HepG2 (cell line): ENCODE measurements around the gene ANKRD62. TPM values are rescaled to one million over a fixed set of nuclear protein-coding genes. Genes with fewer than 3 reads are reported as not detected.

Source experiments
- ATAC-seq: fragments of 200-7000 bp; cut with Tn5 transposase; 3 replicates; pipeline ENCODE4 v1.9.1; 2020; ENCODE audit warnings: mild to moderate bottlenecking, moderate library complexity
- BruUV-seq: library from RNA; stranded (reverse); fragments of 400-500 nt; replicated peaks from 2 replicates; lab custom pipeline; 2021; lab: Mats Ljungman, UMichigan
- CTCF ChIA-PET: fragments of 300-600 bp; formaldehyde crosslinking; extraction: SDS; loops from one replicate; lab custom pipeline; 2021; ENCODE audit warnings: low total read pairs, inconsistent platforms, low intra/inter-chr PET ratio; lab: Yijun Ruan, JAX
- POLR2A ChIA-PET: fragments of 350-600 bp; sonication (Branson Sonifier 250); formaldehyde crosslinking; loops from one replicate; lab custom pipeline; 2020; ENCODE audit warnings: antibody characterized with exemption, inconsistent platforms; lab: Yijun Ruan, JAX
- DNase-seq: peaks from one replicate; pipeline ENCODE4 v3.0.0-alpha.2; 2015; ENCODE audit warnings: low spot score
- FAIRE-seq: peaks from 3 replicates; lab custom pipeline; 2011; peaks lifted over from hg19 to GRCh38; lab: Jason Lieb, UNC
- H2AFZ ChIP-seq: one replicate; pipeline ENCODE4 v1.6.1; 2011; ENCODE audit warnings: low read length, inconsistent platforms
- H3K27ac ChIP-seq: fragments of 300-600 bp; 3 replicates; pipeline ENCODE4 v1.8.0; 2011; ENCODE audit warnings: mixed run types, mild to moderate bottlenecking, mixed read lengths, low read length, inconsistent platforms; ENCODE audit not compliant: insufficient read depth; ENCODE audit errors: extremely low read length
- H3K27me3 ChIP-seq, 2 experiments: fragments of 200-600 bp in 1 of 2; 2 replicates in 1 of 2; 3 replicates in 1 of 2; pipeline versions ENCODE4 v1.6.0 to v1.8.0; 2011; ENCODE audit warnings: low read length in 2 of 2, mild to moderate bottlenecking in 2 of 2, moderate library complexity in 2 of 2, inconsistent platforms in 1 of 2; ENCODE audit not compliant: insufficient read depth in 2 of 2, control insufficient read depth in 1 of 2
- H3K36me3 ChIP-seq, 2 experiments: fragments of 200-600 bp in 1 of 2; replicated peaks in 1 of 2; 2 replicates in 1 of 2; 3 replicates in 1 of 2; pipeline versions ENCODE4 v1.5.1 to v1.8.0; 2011; ENCODE audit warnings: low read length in 2 of 2, inconsistent platforms in 1 of 2; ENCODE audit not compliant: insufficient read depth in 2 of 2, control insufficient read depth in 1 of 2
- H3K4me1 ChIP-seq: 2 replicates; pipeline ENCODE4 v1.5.1; 2012; ENCODE audit warnings: low read length, inconsistent platforms; ENCODE audit not compliant: insufficient read depth
- H3K4me2 ChIP-seq: 2 replicates; pipeline ENCODE4 v1.6.0; 2011; ENCODE audit warnings: low read depth, low read length, inconsistent platforms
- H3K4me3 ChIP-seq, 3 experiments: fragments of 200-600 bp in 1 of 3; sonication (generic), shearing (Covaris generic) in 1 of 3; replicated peaks in 1 of 3; 2 replicates each; pipeline ENCODE4 v1.5.1; 2011 to 2016; ENCODE audit warnings: low read length in 3 of 3, inconsistent platforms in 2 of 3, low read depth in 2 of 3, mild to moderate bottlenecking in 2 of 3, control low read depth in 1 of 3, mixed read lengths in 1 of 3; ENCODE audit not compliant: insufficient read depth in 1 of 3
- H3K79me2 ChIP-seq: one replicate; pipeline ENCODE4 v1.6.1; 2011; ENCODE audit warnings: low read length, inconsistent platforms; ENCODE audit not compliant: insufficient read depth
- H3K9ac ChIP-seq: 2 replicates; pipeline ENCODE4 v1.6.0; 2011; ENCODE audit warnings: mild to moderate bottlenecking, low read depth, low read length, inconsistent platforms; ENCODE audit not compliant: insufficient read depth
- H3K9me3 ChIP-seq: 2 replicates; pipeline ENCODE4 v1.5.1; 2012; ENCODE audit warnings: mild to moderate bottlenecking, low read length
- H4K20me1 ChIP-seq: 2 replicates; pipeline ENCODE4 v1.6.0; 2011; ENCODE audit warnings: inconsistent platforms, mild to moderate bottlenecking, low read length, moderate library complexity; ENCODE audit not compliant: insufficient read depth
- CAMTA2 ChIP-seq: sonication (generic); formaldehyde crosslinking; IDR thresholded peaks from 2 replicates; pipeline ENCODE4 v1.4.0; 2020; ENCODE audit warnings: mild to moderate bottlenecking, missing genetic modification reagents, borderline replicate concordance
- FOXO1 ChIP-seq: sonication (generic); formaldehyde crosslinking; IDR thresholded peaks from 2 replicates; pipeline ENCODE4 v1.4.0; 2020; ENCODE audit warnings: missing genetic modification reagents
- KDM4B ChIP-seq: sonication (generic); formaldehyde crosslinking; IDR thresholded peaks from 2 replicates; pipeline ENCODE4 v1.4.0; 2020; ENCODE audit warnings: missing genetic modification reagents
- RFXAP ChIP-seq: sonication (generic); formaldehyde crosslinking; IDR thresholded peaks from 2 replicates; pipeline ENCODE4 v1.4.0; 2020; ENCODE audit warnings: missing genetic modification reagents, borderline replicate concordance
- SIN3A ChIP-seq: IDR thresholded peaks from 2 replicates; pipeline ENCODE4 v1.6.1; 2011; ENCODE audit warnings: low read depth, mild to moderate bottlenecking, control low read depth, low read length, borderline replicate concordance
- ZNF510 ChIP-seq: sonication (generic); formaldehyde crosslinking; IDR thresholded peaks from 2 replicates; pipeline ENCODE4 v1.4.0; 2020; ENCODE audit warnings: low read depth, mild to moderate bottlenecking, missing genetic modification reagents
- ZNF619 ChIP-seq: sonication (generic); formaldehyde crosslinking; IDR thresholded peaks from 2 replicates; pipeline ENCODE4 v1.4.0; 2020; ENCODE audit warnings: mild to moderate bottlenecking, missing genetic modification reagents
- ZNF839 ChIP-seq: sonication (generic); formaldehyde crosslinking; IDR thresholded peaks from 2 replicates; pipeline ENCODE4 v1.4.0; 2020; ENCODE audit warnings: missing genetic modification reagents, mild to moderate bottlenecking, borderline replicate concordance
- ZSCAN20 ChIP-seq: sonication (generic); formaldehyde crosslinking; IDR thresholded peaks from 2 replicates; pipeline ENCODE4 v1.4.0; 2020; ENCODE audit warnings: missing genetic modification reagents, mild to moderate bottlenecking, borderline replicate concordance
- ZSCAN21 ChIP-seq: sonication (generic); formaldehyde crosslinking; IDR thresholded peaks from 2 replicates; pipeline ENCODE4 v1.8.0; 2022; ENCODE audit warnings: mild to moderate bottlenecking, missing genetic modification reagents, moderate library complexity, borderline replicate concordance
- WGBS: methylation state at CpG from one replicate; pipeline ENCODE4 v1.1.6; 2017; ENCODE audit warnings: low lambda C conversion rate; 5-methylcytosine and 5-hydroxymethylcytosine counted together
- in situ Hi-C: cut with HindIII; loops from 2 replicates; pipeline ENCODE4 v1.10.0; 2017; ENCODE audit warnings: low pct_unique_long_range_greater_than_20kb; ENCODE audit not compliant: extremely low pct_ligation_motif_present
- intact Hi-C: fragments of 100-400 bp; cut with micrococcal nuclease; formaldehyde crosslinking; loops from one replicate; pipeline ENCODE4 v1.10.0; 2022; ENCODE audit not compliant: unreplicated experiment
- polyA plus RNA-seq, 8 experiments: library from polyadenylated mRNA; depleted of rRNA in 3 of 8; stranded (reverse) in 7 of 8; unstranded in 1 of 8; fragments of >200 nt; fragmentation: Illumina TruSeq in 4 of 8; extraction: Trizol in 4 of 8; gene quantifications; 2 replicates each; pipeline versions ENCODE4 v1.2.1 to v1.2.3, GENCODE V29; 2011 to 2016; ENCODE audit warnings: low read depth in 4 of 8, missing spikeins in 1 of 8, mixed read lengths in 1 of 8; ENCODE audit not compliant: insufficient read depth in 1 of 8
- total RNA-seq, 5 experiments: library from RNA; depleted of rRNA; stranded (reverse); fragments of >200 nt; fragmentation: Illumina TruSeq; extraction: Trizol; gene quantifications; 2 replicates each; pipeline ENCODE4 v1.2.3, GENCODE V29; 2016; ENCODE audit warnings: low read depth in 1 of 5
- TF ChIP-seq, protein P1 (sequence below): sonication (generic); formaldehyde crosslinking; IDR thresholded peaks from 2 replicates; pipeline ENCODE4 v1.4.0; 2020; ENCODE audit warnings: missing genetic modification reagents

ANKRD62 gene
- total and polyA plus RNA-seq, 2 of the 13 experiments (the other 11 are each of a cell fraction or from before 2014, with no cell fraction given): not detected

DNA sequence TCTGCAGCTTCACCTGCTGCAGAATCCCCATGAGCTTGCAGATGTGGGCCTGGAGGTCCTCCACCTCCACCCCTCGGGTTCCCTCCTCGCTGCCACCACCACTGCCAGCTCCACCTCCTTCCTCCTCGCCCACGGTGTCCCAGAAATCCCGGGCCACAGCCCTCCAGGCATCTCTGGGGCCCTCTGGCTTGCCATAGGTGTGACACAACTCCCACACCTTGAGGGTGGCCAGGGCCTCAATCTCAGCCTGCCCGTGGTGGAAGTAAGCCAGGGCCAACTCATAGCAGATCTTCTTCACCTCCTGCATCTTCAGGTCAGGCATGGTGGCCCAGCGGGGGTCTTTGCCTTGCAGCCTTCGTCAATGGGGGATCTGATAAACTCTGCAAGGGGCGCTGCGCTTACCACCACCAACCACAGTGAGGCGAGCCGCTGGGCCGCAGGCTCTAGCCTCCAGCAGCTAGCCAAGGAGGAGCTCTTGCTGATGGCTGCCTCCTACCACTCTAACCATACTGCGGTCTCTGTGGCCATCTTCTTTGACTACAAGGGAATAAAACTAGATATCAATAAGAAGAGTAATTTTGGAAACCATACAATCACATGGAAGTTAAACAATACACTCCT lies 36.1 kb upstream of the ANKRD62 start:
- WGBS: 3% methylated on average over 13 of the region's 14 CpGs
- POLR2A ChIA-PET: no interaction called here
- peak; percentile 85 for ATAC-seq

DNA sequence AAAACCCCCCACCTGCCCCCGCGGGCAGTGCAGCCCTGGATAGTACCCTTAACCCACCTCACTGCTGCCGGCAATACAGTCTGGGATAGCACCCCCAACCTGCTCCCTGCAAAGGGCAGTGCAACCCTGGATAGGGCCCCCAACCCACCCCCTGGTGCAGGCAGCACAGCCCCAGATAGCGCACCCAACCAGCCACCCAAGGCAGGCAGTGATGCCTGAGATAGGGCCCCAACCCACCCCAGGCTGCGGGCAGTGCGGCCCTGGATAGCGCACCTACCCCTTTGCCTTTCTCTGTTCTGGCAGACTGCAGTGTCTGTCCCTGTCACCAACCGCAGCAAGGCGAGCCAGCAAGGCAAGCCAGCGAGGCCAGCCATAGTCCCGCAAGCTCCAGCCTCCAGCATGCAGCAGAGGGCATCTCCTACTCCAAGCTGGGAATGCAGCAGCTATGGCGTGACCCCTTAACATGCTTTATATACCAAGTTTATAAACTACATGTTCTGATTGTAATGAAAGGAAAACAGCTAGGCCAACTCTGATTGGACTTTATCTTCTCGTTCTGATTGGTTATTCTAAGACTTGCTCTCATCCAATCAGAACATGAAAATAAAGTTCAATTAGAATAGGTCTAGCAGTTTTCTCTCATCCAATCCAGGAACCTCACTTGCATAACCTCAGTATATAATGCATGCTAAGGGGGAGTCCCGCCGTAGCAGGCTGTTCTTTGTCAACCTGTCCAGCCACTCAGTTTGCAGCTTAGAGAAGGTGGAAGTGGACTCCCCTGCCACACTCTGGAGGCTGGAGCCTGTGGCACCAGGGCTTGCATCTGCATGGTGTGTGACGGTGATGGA lies 34.1 kb upstream of the ANKRD62 start:
- no peaks in the 10 kb centered on the region for H3K9me3 ChIP-seq
- no peak overlapping the region for H3K27ac ChIP-seq
- ChIA-PET POLR2A (no interaction called here), CTCF (no interaction called here)
- in situ Hi-C loops (no loop called here), intact Hi-C loops (no loop called here)
- no peaks in the 10 kb centered on the region for H3K4me1 ChIP-seq
- FAIRE-seq (no peak), DNase-seq (no peak), ATAC-seq (peak; percentile 24)
- no peak overlapping the region for H3K9ac ChIP-seq
- WGBS: 31% methylated on average over 9 of the region's 16 CpGs
- peaks cover 0 to 8% of the 10 kb centered on the region in 2 experiments; a peak in 1 of 5 replicates for H3K27me3 ChIP-seq
- no peaks in the 10 kb centered on the region for H3K36me3 ChIP-seq
- no peaks in the 10 kb centered on the region for H3K79me2 ChIP-seq
- H3K4me3 ChIP-seq: no peak overlapping the region
- no peaks in the 10 kb centered on the region for H4K20me1 ChIP-seq
- H2AFZ ChIP-seq: no peak overlapping the region
- TF ChIP-seq CAMTA2 (CRISPR knock-in tag) (no peak), ZNF839 (CRISPR knock-in tag) (no peak), ZNF619 (CRISPR knock-in tag) (no peak), KDM4B (CRISPR knock-in tag) (no peak), SIN3A (no peak), FOXO1 (CRISPR knock-in tag) (no peak), ZNF510 (no peak)
- TF ChIP-seq, protein P1, sequence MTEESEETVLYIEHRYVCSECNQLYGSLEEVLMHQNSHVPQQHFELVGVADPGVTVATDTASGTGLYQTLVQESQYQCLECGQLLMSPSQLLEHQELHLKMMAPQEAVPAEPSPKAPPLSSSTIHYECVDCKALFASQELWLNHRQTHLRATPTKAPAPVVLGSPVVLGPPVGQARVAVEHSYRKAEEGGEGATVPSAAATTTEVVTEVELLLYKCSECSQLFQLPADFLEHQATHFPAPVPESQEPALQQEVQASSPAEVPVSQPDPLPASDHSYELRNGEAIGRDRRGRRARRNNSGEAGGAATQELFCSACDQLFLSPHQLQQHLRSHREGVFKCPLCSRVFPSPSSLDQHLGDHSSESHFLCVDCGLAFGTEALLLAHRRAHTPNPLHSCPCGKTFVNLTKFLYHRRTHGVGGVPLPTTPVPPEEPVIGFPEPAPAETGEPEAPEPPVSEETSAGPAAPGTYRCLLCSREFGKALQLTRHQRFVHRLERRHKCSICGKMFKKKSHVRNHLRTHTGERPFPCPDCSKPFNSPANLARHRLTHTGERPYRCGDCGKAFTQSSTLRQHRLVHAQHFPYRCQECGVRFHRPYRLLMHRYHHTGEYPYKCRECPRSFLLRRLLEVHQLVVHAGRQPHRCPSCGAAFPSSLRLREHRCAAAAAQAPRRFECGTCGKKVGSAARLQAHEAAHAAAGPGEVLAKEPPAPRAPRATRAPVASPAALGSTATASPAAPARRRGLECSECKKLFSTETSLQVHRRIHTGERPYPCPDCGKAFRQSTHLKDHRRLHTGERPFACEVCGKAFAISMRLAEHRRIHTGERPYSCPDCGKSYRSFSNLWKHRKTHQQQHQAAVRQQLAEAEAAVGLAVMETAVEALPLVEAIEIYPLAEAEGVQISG (CRISPR knock-in tag): no peak
- BruUV-seq: no TSS peak
- no peak overlapping the region for H3K4me2 ChIP-seq

More for the DNA sequence above, 36.1 kb upstream of the ANKRD62 start:
- Histone ChIP-seq H2AFZ (no peak overlapping the region), H3K9ac (no peak overlapping the region), H3K4me2 (no peak overlapping the region)
- in situ Hi-C loops: no loop called here
- no peak for TF ChIP-seq RFXAP (CRISPR knock-in tag)
- TF ChIP-seq ZSCAN21 (CRISPR knock-in tag): no peak
- TF ChIP-seq ZSCAN20 (CRISPR knock-in tag): no peak
- TF ChIP-seq, all 625 proteins: peak for 0
- intact Hi-C loops: no loop called here
- Histone ChIP-seq H3K4me3 (no peak overlapping the region), H4K20me1 (no peaks in the 10 kb centered on the region), H3K27ac (no peak overlapping the region), H3K9me3 (no peaks in the 10 kb centered on the region), H3K4me1 (no peaks in the 10 kb centered on the region), H3K79me2 (no peaks in the 10 kb centered on the region), H3K27me3 (peaks cover 0 to 8% of the 10 kb centered on the region in 2 experiments; a peak in 1 of 5 replicates), H3K36me3 (no peaks in the 10 kb centered on the region)
- CTCF ChIA-PET: interaction anchor here (0.7 kb wide), 1 partner anchor 63 kb away, joined by 3 read pairs; no protein-coding TSS in a partner anchor
- FAIRE-seq: no peak
- BruUV-seq: no TSS peak
- no peak for DNase-seq
